ENCODE data around the gene PIN4.

GRCh38 chrX:72230290-72230689 lies 48.7 kb downstream of the PIN4 start:
- TF ChIP-seq, protein P1, sequence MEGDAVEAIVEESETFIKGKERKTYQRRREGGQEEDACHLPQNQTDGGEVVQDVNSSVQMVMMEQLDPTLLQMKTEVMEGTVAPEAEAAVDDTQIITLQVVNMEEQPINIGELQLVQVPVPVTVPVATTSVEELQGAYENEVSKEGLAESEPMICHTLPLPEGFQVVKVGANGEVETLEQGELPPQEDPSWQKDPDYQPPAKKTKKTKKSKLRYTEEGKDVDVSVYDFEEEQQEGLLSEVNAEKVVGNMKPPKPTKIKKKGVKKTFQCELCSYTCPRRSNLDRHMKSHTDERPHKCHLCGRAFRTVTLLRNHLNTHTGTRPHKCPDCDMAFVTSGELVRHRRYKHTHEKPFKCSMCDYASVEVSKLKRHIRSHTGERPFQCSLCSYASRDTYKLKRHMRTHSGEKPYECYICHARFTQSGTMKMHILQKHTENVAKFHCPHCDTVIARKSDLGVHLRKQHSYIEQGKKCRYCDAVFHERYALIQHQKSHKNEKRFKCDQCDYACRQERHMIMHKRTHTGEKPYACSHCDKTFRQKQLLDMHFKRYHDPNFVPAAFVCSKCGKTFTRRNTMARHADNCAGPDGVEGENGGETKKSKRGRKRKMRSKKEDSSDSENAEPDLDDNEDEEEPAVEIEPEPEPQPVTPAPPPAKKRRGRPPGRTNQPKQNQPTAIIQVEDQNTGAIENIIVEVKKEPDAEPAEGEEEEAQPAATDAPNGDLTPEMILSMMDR (IDR thresholded peaks at IDR 0.05; ENCODE audit: low read depth, low read length) = no peak
- TF ChIP-seq EZH2phosphoT487 (IDR thresholded peaks at IDR 0.05; ENCODE audit: low read depth) = no peak
